Esophagus muscularis mucosa (tissue), 4 donors: ENCODE data around the gene DMKN.

Source experiments
- EP300 ChIP-seq: sonication (generic); formaldehyde crosslinking; IDR thresholded peaks from one replicate; pipeline ENCODE4 v1.6.1; 2017; ENCODE audit warnings: antibody characterized with exemption
- POLR2AphosphoS5 ChIP-seq, 2 donors: sonication (generic); formaldehyde crosslinking; IDR thresholded peaks; one replicate each; pipeline ENCODE4 v1.6.1; 2017; ENCODE audit warnings: antibody characterized with exemption in 2 of 2
- TF ChIP-seq, protein P1 (sequence below), 3 experiments: fragments of 200-600 bp in 2 of 3; fragments of 450-650 bp in 1 of 3; sonication (generic) in 2 of 3; IDR thresholded peaks; one replicate each; pipeline ENCODE4 v1.5.1; 2017 to 2019; ENCODE audit warnings: antibody characterized with exemption in 3 of 3, mild to moderate bottlenecking in 2 of 3, moderate library complexity in 1 of 3

DNA sequence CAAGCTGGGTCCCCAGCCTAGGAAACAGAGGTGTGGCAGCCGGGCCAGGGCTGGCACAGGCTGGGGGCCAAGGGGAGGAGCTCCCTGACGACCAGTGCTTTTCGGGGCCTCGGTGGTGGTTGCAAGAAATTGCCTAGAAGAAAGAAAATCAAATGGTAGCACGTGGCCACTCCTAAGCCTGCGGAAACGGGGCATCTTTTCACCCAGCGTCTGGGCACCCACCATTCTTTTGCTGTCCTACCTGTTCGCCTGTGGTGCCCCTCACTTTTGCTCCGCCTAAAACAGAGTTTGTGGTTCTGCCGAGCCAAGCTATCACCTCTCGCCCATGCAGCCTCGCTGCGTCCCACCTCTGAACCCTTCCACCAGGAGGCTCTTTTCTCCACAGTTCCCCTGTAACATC, 16.0 kb downstream of the DMKN start:
- TF ChIP-seq, protein P1, sequence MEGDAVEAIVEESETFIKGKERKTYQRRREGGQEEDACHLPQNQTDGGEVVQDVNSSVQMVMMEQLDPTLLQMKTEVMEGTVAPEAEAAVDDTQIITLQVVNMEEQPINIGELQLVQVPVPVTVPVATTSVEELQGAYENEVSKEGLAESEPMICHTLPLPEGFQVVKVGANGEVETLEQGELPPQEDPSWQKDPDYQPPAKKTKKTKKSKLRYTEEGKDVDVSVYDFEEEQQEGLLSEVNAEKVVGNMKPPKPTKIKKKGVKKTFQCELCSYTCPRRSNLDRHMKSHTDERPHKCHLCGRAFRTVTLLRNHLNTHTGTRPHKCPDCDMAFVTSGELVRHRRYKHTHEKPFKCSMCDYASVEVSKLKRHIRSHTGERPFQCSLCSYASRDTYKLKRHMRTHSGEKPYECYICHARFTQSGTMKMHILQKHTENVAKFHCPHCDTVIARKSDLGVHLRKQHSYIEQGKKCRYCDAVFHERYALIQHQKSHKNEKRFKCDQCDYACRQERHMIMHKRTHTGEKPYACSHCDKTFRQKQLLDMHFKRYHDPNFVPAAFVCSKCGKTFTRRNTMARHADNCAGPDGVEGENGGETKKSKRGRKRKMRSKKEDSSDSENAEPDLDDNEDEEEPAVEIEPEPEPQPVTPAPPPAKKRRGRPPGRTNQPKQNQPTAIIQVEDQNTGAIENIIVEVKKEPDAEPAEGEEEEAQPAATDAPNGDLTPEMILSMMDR (IDR thresholded peaks at IDR 0.05), result no peak
- TF ChIP-seq POLR2AphosphoS5 (IDR thresholded peaks at IDR 0.05) (no peak), EP300 (no peak)
